Neuronal stem cell (in vitro differentiated cells): ENCODE results near the gene USP12.
"Not testable (repeated sequence)": the region's sequence is repeated elsewhere in the genome, so short reads cannot be mapped to it uniquely, and the experiment has no call there.

Experiments used
- DNase-seq: peaks from one replicate; pipeline ENCODE4 v3.0.0-alpha.2; 2013; ENCODE audit warnings: low spot score
- H2AFZ ChIP-seq: one replicate; pipeline ENCODE4 v1.6.1; 2013; ENCODE audit warnings: mild to moderate bottlenecking, low read length, inconsistent platforms
- H2AK5ac ChIP-seq: 2 replicates; pipeline ENCODE4 v1.6.1; 2013; ENCODE audit warnings: low read depth, mild to moderate bottlenecking, inconsistent platforms, low read length, moderate library complexity, mixed read lengths
- H2BK120ac ChIP-seq: 2 replicates; pipeline ENCODE4 v1.6.1; 2013; ENCODE audit warnings: low read depth, mild to moderate bottlenecking, inconsistent platforms, low read length, moderate library complexity, mixed read lengths
- H2BK12ac ChIP-seq: one replicate; pipeline ENCODE4 v1.6.1; 2013; ENCODE audit warnings: low read length, inconsistent platforms
- H2BK15ac ChIP-seq: 2 replicates; pipeline ENCODE4 v1.6.1; 2013; ENCODE audit warnings: mild to moderate bottlenecking, low read length, inconsistent platforms, mixed read lengths
- H2BK5ac ChIP-seq: one replicate; pipeline ENCODE4 v1.6.1; 2013; ENCODE audit warnings: inconsistent platforms, mild to moderate bottlenecking, low read length, moderate library complexity
- H3K14ac ChIP-seq: one replicate; pipeline ENCODE4 v1.6.1; 2013; ENCODE audit warnings: low read length, inconsistent platforms
- H3K18ac ChIP-seq: 2 replicates; pipeline ENCODE4 v1.6.1; 2013; ENCODE audit warnings: low read length, inconsistent platforms
- H3K23ac ChIP-seq: 2 replicates; pipeline ENCODE4 v1.6.1; 2013; ENCODE audit warnings: low read depth, mild to moderate bottlenecking, mixed read lengths, low read length, inconsistent platforms; ENCODE audit not compliant: poor library complexity
- H3K27ac ChIP-seq: replicated peaks from 3 replicates; pipeline ENCODE4 v1.5.1; 2013; ENCODE audit warnings: low read length, inconsistent platforms
- H3K27me3 ChIP-seq, 3 experiments: 2 replicates each; pipeline ENCODE4 v1.6.1; 2013; ENCODE audit warnings: low read length in 3 of 3, mild to moderate bottlenecking in 2 of 3, inconsistent platforms in 1 of 3, low read depth in 1 of 3, mixed read lengths in 1 of 3, moderate library complexity in 1 of 3; ENCODE audit not compliant: control insufficient read depth in 3 of 3, insufficient read depth in 3 of 3
- H3K36me3 ChIP-seq, 2 donors: replicated peaks in 1 of 2; 2 replicates each; pipeline ENCODE4 v1.6.1; 2013; ENCODE audit warnings: low read length in 2 of 2; ENCODE audit not compliant: control insufficient read depth in 2 of 2, insufficient read depth in 2 of 2
- H3K4ac ChIP-seq: 2 replicates; pipeline ENCODE4 v1.6.1; 2013; ENCODE audit warnings: inconsistent platforms, mild to moderate bottlenecking, low read length, moderate library complexity
- H3K4me1 ChIP-seq, 2 donors: 1 replicate in 1 of 2; 2 replicates in 1 of 2; pipeline ENCODE4 v1.6.1; 2013; ENCODE audit warnings: low read length in 2 of 2, low read depth in 1 of 2; ENCODE audit not compliant: control insufficient read depth in 2 of 2, insufficient read depth in 1 of 2
- H3K4me2 ChIP-seq: one replicate; pipeline ENCODE4 v1.6.1; 2013; ENCODE audit warnings: mild to moderate bottlenecking, low read length, inconsistent platforms; ENCODE audit not compliant: insufficient read depth, poor library complexity, severe bottlenecking
- H3K4me3 ChIP-seq, 2 donors: 2 replicates each; pipeline ENCODE4 v1.5.1; 2013; ENCODE audit warnings: low read length in 2 of 2, mild to moderate bottlenecking in 2 of 2, inconsistent platforms in 1 of 2, moderate library complexity in 1 of 2
- H3K79me1 ChIP-seq: one replicate; pipeline ENCODE4 v1.6.1; 2013; ENCODE audit warnings: low read depth, mild to moderate bottlenecking, inconsistent platforms, low read length, moderate library complexity
- H3K9ac ChIP-seq: one replicate; pipeline ENCODE4 v1.6.1; 2013; ENCODE audit warnings: mild to moderate bottlenecking, low read depth, low read length, inconsistent platforms; ENCODE audit not compliant: poor library complexity
- H3K9me3 ChIP-seq, 2 donors: replicated peaks in 1 of 2; 2 replicates each; pipeline versions ENCODE3 to v1.6.1; 2013; ENCODE audit warnings: low read length in 2 of 2, mild to moderate bottlenecking in 2 of 2, inconsistent platforms in 1 of 2, low read depth in 1 of 2, mixed read lengths in 1 of 2, moderate library complexity in 1 of 2; ENCODE audit not compliant: control insufficient read depth in 2 of 2, insufficient read depth in 1 of 2
- H4K8ac ChIP-seq: one replicate; pipeline ENCODE4 v1.6.1; 2013; ENCODE audit warnings: low read depth, mild to moderate bottlenecking, inconsistent platforms, low read length, moderate library complexity
- H4K91ac ChIP-seq: one replicate; pipeline ENCODE4 v1.6.1; 2013; ENCODE audit warnings: low read length, low read depth, mild to moderate bottlenecking, inconsistent platforms; ENCODE audit not compliant: poor library complexity
- WGBS, 2 donors: extraction: QIAGEN DNeasy Blood & Tissue Kit; methylation state at CpG; one replicate each; pipeline ENCODE4 v1.1.7; 2013; ENCODE audit warnings: missing lambda C conversion rate in 2 of 2, mixed read lengths in 1 of 2; ENCODE audit not compliant: insufficient read length in 2 of 2, insufficient replicate concordance in 1 of 2; ENCODE audit errors: extremely low coverage in 2 of 2; 5-methylcytosine and 5-hydroxymethylcytosine counted together

Gene USP12

DNA sequence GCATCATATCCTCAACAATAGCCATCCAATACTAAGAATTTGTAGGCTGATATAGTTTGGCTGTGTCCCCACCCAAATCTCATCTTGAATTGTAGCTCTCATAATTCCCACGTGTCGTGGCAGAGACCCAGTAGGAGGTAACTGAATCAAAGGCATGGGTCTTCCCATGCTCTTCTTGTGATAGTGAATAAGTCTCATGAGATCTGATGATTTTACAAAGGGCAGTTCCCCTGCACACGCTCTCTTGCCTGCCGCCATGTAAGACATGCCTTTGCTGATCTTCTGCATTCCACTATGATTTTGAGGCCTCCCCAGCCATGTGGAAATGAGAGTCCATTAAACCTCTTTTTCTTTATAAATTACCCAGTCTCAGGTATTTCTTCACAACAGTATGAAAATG is 48.2 kb downstream of the USP12 start:
- H2BK15ac ChIP-seq, H3K9ac ChIP-seq, H4K8ac ChIP-seq, H4K91ac ChIP-seq, H2BK5ac ChIP-seq, H2AFZ ChIP-seq, H2AK5ac ChIP-seq, H3K14ac ChIP-seq, H3K4ac ChIP-seq, H3K79me1 ChIP-seq, H2BK120ac ChIP-seq, DNase-seq, H2BK12ac ChIP-seq, H3K4me2 ChIP-seq, H3K27ac ChIP-seq, H3K23ac ChIP-seq, H3K4me3 ChIP-seq, H3K4me1 ChIP-seq, H3K18ac ChIP-seq, H3K27me3 ChIP-seq: not testable (repeated sequence)
- WGBS, 2 donors: no CpG with 5 or more reads among the region's 4 CpGs
- H3K9me3 ChIP-seq: peaks cover 6 to 64% of the 10 kb centered on the region in 2 donors
- peaks cover 2 to 18% of the 10 kb centered on the region in 2 donors for H3K36me3 ChIP-seq

DNA sequence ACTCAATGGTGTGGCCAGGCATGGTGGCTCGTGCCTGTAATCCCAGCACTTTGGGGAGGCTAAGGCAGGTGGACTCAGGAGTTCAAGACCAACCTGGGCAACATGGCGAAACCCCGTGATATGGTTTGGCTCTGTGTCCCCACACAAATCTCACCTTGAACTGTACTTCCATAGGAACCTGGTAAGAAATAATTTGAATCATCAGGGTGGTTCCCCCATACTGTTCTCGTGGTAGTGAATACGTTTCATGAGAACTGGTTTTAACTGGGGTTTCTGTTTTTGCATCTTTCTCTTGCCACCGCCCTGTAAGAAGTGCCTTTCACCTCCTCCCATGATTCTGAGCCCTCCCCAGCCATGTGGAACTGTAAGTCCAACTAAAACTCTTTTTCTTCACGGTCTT is 49.6 kb downstream of the USP12 start:
- H3K79me1 ChIP-seq: peaks cover 8% of the 10 kb centered on the region
- no peaks in the 10 kb centered on the region for H3K27me3 ChIP-seq
- no peak overlapping the region for H4K91ac ChIP-seq
- no peak overlapping the region for H3K18ac ChIP-seq
- no peak for DNase-seq
- H2AK5ac ChIP-seq: no peak overlapping the region
- no peak overlapping the region for H3K4ac ChIP-seq
- H3K36me3 ChIP-seq: peaks cover 2 to 18% of the 10 kb centered on the region in 2 donors
- no peak overlapping the region for H2AFZ ChIP-seq
- H2BK15ac ChIP-seq: no peak overlapping the region
- peaks cover 6 to 63% of the 10 kb centered on the region in 2 donors for H3K9me3 ChIP-seq
- H3K9ac ChIP-seq: no peak overlapping the region
- H3K27ac ChIP-seq: no peak overlapping the region
- H3K14ac ChIP-seq: no peak overlapping the region
- no peak overlapping the region for H3K23ac ChIP-seq
- no peak overlapping the region for H2BK120ac ChIP-seq
- H3K4me2 ChIP-seq: no peak overlapping the region
- no CpG with 5 or more reads among the region's 7 CpGs for WGBS, 2 donors
- H3K4me1 ChIP-seq: no peaks in the 10 kb centered on the region
- no peak overlapping the region for H4K8ac ChIP-seq
- H3K4me3 ChIP-seq: no peak overlapping the region
- H2BK12ac ChIP-seq: no peak overlapping the region
- H2BK5ac ChIP-seq: no peak overlapping the region

GRCh38 chr13:27120811-27121210 is 50.8 kb downstream of the USP12 start:
- H3K27ac ChIP-seq: no peak overlapping the region
- no peak overlapping the region for H3K9ac ChIP-seq
- H2AK5ac ChIP-seq: no peak overlapping the region
- H2BK120ac ChIP-seq: no peak overlapping the region
- DNase-seq: no peak
- no peak overlapping the region for H3K4ac ChIP-seq
- H3K4me1 ChIP-seq: no peaks in the 10 kb centered on the region
- H3K36me3 ChIP-seq: peaks cover 2 to 17% of the 10 kb centered on the region in 2 donors
- H3K79me1 ChIP-seq: peaks cover 8% of the 10 kb centered on the region
- no peaks in the 10 kb centered on the region for H3K27me3 ChIP-seq
- no peak overlapping the region for H4K8ac ChIP-seq
- no peak overlapping the region for H2BK5ac ChIP-seq
- H4K91ac ChIP-seq: no peak overlapping the region
- H3K4me2 ChIP-seq: no peak overlapping the region
- no peak overlapping the region for H3K23ac ChIP-seq
- no peak overlapping the region for H3K14ac ChIP-seq
- no CpG with 5 or more reads among the region's 3 CpGs for WGBS, 2 donors
- H3K4me3 ChIP-seq: no peak overlapping the region
- H3K18ac ChIP-seq: no peak overlapping the region
- H2BK12ac ChIP-seq: no peak overlapping the region
- peaks cover 5 to 55% of the 10 kb centered on the region in 2 donors for H3K9me3 ChIP-seq
- no peak overlapping the region for H2BK15ac ChIP-seq
- H2AFZ ChIP-seq: no peak overlapping the region

DNA sequence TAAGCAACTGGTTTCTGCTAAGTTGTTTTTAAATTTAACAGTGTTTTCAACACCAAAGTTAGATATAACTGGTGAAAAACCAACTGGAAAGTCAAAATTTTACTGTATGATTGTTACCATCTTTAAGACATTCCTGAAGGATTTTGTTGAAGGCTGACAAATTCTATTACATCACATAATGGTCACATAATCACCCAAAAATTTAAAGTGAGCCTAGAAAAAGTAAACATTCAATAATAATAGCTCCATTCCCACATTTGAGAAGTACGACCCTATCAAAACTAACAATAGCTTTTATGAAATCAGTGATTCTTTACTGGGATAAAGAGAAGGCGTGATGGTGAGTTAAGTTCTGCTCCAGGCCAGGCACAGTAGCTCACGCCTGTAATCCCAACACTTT is 51.6 kb downstream of the USP12 start:
- Histone ChIP-seq H3K14ac (no peak overlapping the region), H2BK15ac (no peak overlapping the region), H3K27me3 (no peaks in the 10 kb centered on the region), H3K9me3 (peaks cover 2 to 47% of the 10 kb centered on the region in 2 donors), H3K27ac (no peak overlapping the region), H3K4me3 (no peak overlapping the region), H3K36me3 (peaks cover 2 to 20% of the 10 kb centered on the region in 2 donors), H4K91ac (no peak overlapping the region), H3K4me2 (no peak overlapping the region), H3K4ac (no peak overlapping the region), H3K79me1 (peaks cover 4% of the 10 kb centered on the region), H2BK12ac (no peak overlapping the region), H3K9ac (no peak overlapping the region), H3K18ac (no peak overlapping the region), H4K8ac (no peak overlapping the region), H2BK5ac (no peak overlapping the region), H3K4me1 (no peaks in the 10 kb centered on the region), H3K23ac (no peak overlapping the region), H2BK120ac (no peak overlapping the region), H2AK5ac (no peak overlapping the region), H2AFZ (no peak overlapping the region)
- DNase-seq: no peak
- whole genome bisulfite sequencing, 2 donors: no CpG with 5 or more reads among the region's 3 CpGs
